NCI-H1092 (cell line): ENCODE measurements around the gene ABL2.
"Not testable (repeated sequence)": the region's sequence is repeated elsewhere in the genome, so short reads cannot be mapped to it uniquely, and the experiment has no call there.

Experiments
- DNase-seq: peaks from one replicate; lab custom pipeline; 2025; lab: John Stamatoyannopoulos, UW

ABL2 gene

DNA sequence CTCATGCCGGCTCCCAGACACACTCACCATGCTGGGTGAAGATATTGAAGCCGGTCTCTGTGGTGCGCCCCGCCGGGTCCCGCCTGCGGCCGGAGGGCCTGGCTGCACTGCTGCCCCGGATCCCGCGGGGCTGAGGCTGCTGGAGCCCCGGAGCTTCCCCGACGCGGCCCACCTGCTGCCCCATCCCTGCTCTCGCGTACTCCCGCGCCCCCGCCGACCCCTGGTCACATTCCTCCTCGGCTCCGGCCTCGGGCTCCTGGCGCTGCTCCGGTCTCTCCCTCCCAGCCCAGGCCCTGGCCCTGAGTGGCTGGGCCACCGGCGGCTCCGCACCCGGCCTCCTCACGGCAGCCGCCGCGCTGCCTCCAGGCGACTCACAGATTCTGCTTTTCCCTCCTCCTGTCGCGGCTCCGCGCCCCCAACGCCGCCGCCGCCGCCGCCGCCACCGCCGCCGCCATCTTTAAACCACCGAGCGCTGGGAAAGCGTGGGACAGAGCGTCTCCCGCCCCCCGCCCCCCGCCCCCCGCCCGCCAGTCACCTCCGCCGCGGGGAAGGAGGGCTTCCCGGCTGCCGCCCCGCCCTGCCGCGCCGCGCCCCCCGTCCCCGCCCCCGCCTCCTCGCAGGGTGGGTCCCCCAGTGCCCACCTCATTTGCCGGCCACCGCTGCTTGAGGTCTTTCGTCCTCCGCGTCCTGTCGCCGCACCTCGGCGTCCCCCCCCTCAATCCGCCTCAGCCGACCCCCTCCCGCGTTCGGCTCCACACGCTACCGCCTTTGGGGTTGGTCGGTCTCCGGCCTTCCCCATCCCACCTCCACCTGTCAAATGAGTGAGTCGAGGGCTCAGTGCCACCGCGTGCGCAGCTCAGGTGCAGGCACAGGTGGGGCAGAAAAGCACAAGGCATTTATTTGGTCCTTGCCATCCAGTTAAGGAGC is at the start of gene ABL2:
Gene ABL2, minus strand, starts transcription at position 464 of the 927 bp plus-strand sequence. Its CDS starts 280 bp downstream, at position 184.
- peak; percentile 58 for DNase-seq

DNA sequence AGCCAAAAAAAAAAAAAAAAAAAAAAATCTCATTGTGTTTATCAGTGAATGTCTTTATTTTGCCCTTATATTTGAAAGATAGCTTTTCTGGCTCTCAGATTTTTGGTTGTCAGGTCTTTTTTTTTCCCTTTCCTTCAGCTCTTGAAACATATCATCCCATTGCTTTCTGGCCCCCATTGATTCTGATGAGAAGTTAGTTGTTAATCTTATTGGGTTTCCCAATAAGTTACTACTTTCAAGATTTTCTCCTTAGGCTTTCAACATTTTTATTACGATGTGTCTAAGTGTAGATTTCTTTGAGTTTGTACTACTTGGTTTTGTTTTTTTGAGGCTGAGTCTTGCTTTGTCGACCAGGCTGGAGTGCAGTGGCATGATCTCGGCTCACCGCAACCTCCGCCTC is 49.4 kb upstream of the ABL2 start:
- DNase-seq, result no peak

DNA sequence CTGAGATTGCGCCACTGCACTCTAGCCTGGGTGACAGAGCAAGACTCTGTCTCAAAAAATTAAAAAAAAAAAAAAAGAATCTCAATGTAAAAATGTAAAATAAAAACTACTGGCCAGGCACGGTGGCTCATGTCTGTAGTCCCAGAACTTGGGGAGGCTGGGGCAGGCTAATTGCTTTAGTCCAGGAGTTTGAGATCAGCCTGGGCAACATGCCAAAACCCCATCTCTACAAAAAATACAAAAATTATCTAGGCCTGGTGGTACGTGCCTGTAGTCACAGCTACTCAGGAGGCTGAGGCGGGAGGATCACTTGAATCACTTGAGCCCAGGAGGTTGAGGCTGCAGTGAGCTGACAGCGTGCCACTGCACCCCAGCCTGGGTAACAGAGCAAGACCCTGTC is 44.9 kb upstream of the ABL2 start:
- DNase-seq, result not testable (repeated sequence)

DNA sequence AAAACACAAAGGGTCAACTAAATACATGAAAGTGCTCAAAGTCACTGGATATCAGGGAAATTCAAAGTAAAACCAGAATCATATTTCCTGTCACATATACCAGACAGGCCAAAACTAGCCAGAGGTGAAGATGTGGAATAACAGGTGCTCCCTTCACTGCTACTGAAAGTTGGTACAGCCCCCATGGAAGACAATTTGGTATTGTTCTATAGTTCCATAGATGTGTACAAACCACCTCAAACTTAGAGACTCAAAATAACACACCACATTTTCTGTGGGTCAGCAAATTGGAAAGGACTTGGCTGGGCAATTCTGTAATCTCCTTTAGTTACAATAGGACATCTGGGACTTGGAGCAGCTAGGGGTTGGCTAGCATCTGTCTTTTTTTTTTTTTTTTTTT is 39.6 kb upstream of the ABL2 start:
- no peak for DNase-seq

DNA sequence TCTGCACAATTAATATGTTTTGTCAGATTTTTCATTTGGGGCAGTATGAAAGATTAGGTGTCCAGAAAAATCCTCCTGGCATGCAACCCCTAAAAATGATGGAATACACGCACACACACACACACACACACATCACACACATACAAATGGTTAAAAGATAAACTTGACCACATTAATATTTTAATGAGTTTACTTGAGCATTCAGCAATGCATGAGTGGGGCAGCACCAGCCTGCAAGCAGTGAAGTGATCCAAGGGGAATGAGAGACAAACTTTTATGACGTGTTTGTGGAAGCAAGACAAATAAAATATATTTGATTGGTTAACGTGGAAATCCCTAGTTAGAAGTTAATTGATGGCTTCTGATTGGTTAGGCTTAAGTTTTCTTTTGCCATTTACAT is 35.0 kb upstream of the ABL2 start:
- no peak for DNase-seq

DNA sequence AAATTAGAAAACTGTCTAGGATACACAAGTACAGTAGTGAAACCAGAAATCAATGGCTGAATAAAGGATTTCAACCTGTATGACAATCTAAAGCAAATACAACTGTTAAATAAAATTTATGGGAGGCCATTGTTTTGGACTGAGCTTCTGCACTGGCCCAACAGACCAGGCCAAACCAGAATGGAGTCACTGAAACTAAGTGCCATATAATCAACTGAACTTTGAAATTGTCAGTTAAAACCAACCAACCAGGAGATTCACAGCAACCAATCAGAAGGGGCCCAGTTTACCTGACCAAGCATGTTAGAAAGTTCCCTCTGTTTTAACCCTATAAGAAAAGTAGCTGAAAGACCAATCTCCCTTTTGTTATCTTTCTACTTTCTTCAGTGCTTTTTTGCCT is 33.6 kb upstream of the ABL2 start:
- DNase-seq, result no peak

DNA sequence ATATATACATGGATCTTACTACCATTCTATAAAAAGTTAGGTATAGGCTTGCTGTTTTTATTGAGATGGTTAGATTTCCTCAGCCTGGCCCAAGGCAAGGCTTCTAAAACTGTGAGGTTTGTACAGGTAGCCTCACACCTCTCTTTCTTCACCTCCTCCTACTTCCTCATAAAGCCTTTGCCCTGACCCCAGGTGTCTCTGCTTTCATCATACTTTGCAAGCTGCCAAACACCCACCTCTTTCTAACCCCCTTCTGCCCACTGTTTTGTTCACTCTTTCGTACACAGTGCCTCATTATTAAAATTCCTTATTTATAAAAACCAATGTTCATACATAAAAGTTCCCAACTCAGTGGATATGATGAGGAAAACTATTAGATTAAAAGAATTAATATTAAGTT is 32.7 kb upstream of the ABL2 start:
- DNase-seq, result no peak

DNA sequence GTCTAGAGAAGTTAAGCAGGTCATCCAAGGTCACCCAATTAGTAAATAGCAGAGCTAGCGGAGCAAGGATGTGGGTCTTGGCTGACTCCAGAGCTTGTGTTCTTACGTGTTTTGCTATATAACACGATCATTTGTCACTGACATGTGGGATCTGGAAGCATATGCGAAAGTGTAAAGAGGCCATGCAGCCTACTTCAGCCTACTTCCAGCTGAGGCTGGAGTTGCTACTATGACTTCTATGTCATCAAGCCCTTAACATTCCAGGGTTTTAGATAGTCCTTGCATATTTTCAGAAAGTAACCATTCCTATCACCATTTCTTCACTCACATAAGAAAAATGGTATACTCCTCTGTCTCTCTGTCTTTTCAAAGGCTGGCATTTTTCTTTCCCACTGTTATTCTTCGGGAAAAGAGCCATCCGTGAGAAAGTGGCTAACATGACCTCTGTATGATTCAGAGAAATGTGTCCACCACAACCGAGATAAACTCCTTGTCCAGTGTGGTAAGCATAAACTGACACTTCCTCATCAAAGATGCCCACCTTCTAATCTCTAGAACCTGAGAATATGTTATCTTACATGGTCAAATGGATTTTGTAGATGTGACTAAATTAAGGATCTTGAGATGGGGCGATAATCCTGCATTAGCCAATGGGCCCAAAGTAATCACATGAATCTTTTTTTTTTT is 24.0 kb upstream of the ABL2 start:
- no peak for DNase-seq

DNA sequence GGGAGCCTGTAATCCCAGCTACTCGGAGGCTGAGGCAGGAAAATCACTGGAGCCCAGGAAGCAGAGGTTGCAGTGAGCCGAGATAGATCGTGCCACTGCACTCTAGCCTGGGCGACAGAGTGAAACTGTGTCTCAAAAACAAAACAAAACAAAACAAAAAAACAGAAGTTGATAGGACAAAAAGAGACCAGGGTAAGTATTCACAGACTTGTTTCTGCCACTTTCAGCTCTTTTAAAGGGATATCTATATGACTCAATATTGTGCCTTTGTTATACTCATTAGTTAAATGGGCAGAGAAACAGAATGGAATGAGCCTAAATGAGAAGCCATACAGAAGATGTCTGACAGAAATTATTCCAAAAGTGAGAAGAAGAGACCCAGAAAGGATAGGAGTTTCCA is 23.1 kb upstream of the ABL2 start:
- no peak for DNase-seq

DNA sequence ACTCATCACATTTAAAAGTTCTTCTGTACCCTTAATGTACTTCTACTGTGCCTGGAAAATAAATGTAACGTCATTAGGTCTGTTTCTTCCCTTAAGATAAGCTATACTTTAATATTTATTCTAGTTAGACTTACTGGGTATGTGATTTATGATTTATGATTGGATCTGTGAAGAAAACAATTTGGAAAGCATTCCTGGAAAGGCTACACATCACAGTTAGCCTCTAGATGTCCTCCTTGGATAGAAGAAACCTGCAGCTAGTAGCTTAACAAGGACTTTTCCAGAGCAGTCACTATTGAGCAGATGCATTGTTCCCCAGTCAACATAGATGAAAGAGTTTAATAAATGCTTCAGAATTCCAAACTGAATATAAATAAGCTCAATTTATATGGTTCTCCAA is 22.2 kb upstream of the ABL2 start:
- DNase-seq, result peak; percentile 4

DNA sequence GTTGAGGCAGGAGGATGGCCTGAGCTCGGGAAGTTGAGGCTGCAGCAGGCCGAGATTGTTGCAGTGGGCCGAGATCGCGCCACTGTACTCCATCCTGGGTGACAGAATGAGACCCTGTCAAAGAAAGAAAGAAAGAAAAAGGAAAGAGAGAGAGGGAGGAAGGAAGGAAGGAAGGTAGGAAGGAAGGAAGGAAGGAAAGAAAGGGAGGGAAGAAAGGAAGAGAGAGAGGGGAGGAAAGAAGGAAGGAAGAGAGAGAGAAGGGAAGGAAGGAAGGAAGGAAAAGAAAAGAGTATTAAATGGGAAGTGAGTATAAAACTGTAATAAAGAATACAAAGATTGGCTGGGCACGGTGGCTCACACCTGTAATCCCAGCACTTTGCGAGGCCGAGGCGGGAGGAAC is 18.4 kb upstream of the ABL2 start:
- DNase-seq, result no peak

DNA sequence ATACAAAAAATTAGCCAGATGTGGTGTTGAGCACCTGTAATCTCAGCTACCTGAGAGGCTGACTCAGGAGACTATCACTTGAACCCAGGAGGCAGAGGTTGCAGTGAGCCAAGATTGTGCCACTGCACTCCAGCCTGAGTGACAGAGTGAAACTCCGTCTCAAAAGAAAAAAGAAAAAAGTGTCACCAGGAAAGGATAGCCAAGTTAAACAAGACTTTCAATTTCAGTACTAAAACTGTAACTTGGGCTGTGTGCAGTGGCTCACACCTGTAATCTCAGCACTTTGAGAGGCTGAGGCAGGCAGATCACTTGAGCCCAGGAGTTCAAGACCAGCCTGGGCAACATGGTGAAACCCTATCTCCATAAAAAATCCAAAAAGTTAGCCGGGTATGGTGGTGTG is 15.9 kb upstream of the ABL2 start:
- DNase-seq, result not testable (repeated sequence)

DNA sequence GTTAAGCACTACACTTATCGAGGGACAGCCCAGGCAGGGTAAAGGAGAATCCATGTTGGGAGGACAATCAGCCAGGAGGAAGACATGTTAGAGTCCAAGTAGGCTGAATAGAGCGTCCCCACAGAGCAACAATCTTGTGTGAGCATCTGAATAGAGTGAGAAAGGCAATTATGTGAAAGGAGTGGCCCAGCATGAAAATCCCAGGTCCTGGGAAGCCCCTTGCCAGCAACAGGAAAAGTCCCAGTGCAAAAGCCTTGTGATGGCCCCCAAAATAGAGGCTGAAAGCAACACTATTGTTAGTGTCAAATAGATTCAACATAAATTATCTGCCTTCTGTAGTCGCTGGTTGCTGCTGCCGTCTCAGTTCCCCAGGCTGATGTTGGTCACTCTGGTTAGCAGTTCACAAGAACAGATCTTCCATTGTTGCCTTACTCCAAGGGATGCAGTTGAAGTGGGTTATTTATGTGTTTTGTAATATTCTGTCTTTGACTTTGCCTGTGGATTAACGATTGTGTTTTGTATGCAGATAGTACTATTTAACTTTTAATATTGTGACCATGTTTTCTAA is 12.1 kb upstream of the ABL2 start:
- no peak for DNase-seq

DNA sequence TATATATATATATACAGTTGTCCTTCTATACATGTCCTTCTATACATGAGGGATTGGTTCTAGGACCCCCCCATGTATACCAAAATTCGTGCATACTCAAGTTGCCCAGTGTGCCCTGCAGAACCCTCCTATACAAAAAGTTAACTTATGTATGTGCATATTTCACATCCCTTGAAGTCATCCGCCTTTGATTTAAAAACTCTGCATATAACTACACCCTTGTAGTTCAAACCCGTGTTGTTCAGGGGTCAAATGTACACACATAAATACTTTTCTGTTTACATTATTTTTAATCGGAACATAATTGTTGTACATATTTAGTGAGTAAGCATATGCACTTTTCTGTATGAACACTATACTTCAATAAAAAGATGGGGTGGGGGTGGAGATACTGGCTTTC is 7.7 kb upstream of the ABL2 start:
- no peak for DNase-seq

DNA sequence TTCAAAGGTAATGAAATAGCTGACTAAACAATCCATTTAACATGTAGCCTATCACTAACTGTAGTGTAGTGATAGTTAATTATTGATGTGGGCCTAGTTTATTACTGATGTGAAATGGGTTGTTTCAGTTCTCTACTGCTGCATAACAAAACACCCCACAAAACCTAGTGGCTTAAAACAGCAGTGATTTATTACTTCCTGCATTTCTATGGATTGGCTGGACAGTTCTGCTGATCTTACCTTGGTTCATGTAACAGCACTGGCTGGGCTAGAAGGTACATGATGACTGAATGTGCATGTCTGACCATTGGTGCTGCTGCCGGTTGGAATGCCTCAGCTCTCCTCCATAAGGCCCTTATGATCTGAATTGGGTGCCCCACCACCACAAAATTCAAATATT is 5.4 kb upstream of the ABL2 start:
- no peak for DNase-seq

DNA sequence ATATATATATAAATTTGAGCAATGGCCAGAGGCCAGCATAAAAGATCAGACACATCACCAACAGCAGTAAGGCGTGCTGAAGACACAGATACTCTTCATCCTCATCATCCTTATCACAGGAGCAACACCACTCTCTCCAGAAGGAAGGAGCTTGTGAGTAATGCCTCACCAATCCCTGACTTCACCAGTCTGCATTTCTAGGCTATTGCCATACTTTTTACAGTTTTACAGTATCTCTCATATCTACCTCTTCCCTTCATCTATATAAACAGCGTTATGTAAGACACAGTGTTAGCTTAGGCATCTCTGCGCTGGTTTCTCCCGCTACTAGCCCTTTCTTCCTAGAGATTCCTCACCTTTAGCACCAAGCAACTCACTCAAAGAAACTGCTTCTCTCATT is 2.4 kb upstream of the ABL2 start:
- no peak for DNase-seq

DNA sequence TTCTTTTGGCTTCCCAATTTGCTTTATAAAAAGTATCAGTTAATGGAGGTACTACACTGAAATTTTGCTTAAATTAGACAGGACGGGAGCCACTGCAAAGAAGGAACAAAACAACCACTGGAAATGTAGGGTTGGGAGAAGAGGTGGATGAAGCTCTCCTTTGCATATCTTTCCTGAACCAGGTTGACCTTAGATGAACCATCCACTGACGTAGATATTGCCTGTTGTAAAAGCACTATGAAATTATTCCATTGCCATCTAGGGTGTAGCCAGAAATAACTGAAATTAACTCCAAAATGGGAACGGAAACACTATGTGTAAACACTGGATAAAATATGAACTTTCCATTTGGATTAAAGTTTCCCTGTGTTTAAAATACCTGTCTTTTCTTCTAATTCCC is 1.2 kb upstream of the ABL2 start:
- no peak for DNase-seq

DNA sequence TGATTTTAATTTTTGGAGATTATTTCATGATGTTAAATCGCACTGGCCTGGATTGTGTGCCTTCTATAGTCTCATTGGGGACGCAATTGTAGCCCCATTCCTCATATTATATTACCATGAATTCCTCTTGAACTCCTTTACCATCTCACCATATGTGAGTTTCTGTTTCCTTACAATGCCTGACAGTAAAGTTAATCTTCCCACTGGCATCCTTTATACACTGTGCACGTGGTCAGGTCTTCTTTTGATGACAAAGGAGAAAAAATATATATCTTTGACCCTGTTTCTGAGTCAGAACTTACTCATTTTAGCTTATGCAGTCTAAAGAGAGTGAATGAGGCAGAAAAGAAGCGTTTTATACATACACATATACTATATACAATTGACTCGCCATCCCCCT is 774 bp upstream of the ABL2 start:
- DNase-seq, result no peak

DNA sequence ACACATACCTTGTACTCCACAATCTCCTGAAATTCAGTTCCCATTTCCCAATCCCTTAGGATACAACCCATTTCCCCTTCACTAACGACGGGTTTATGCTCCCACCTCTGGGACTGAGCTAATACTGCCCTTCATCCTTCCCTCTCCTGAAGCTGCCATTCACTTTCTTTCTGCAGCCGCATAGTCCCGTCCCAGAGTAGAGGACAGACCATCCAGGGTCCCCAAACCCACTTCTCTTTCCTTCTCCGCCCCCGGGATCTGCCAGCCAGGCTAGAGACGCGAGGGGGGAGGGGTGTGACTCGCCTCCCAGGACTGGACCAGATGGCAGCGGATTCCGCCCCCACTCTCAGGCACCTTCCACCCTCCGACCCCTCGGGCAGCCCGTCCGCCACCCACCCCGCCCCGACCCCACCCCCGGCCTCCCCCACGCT is 679 bp downstream of the ABL2 start:
- no peak for DNase-seq

DNA sequence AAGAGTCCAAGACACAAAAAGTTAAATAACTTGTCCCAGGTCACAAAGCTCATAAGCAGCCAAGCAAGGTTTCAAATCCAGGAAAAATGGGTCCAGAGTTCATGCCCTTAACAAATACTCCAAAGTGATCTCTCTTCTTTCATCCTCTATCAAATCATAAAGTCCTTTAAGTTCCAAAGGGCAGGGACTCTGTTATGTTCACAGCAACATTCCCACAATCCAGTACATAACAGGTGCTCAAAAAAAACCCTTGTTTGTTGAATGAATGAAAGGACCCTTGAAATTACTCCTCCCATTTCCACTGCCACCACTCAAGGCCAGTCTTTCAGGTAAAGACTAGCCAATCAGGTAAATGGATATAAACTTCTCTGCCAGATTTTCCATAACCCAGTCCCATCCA is 2.7 kb downstream of the ABL2 start:
- no peak for DNase-seq

DNA sequence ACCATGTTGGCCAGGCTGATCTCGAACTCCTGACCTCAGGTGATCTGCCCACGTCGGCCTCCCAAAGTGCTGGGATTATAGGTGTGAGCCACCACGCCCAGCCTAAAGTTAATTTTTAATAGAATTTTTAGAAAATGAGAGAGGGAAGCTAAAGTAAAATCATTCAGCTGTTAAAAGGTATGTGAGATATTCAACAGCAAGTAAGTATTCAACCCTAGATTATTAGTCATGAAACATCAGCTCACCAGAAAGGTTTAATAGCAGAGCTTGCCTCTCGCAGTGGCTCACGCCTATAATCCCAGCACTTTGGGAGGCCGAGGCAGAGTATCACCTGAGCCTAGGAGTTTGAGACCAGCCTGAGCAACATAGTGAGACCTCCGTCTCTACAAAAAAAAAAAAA is 5.0 kb downstream of the ABL2 start:
- DNase-seq, result not testable (repeated sequence)

DNA sequence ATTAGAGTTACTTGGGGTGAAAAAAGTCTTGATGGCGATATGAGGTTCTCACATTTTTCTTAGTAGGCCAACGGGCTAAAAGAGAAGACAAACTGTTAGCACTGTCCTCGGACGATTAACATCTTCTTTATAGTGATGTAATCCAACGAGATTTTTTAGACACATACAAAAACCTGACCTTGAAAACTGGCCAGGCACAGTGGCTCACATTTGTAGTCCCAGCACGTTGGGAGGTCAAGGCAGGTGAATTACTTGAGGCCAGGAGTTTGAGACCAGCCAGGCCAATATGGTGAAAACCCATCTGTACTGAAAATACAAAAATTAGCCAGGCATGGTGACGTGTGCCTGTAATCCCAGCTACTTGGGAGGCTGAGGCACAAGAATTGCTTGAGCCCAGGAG is 8.4 kb downstream of the ABL2 start:
- DNase-seq, result not testable (repeated sequence)

DNA sequence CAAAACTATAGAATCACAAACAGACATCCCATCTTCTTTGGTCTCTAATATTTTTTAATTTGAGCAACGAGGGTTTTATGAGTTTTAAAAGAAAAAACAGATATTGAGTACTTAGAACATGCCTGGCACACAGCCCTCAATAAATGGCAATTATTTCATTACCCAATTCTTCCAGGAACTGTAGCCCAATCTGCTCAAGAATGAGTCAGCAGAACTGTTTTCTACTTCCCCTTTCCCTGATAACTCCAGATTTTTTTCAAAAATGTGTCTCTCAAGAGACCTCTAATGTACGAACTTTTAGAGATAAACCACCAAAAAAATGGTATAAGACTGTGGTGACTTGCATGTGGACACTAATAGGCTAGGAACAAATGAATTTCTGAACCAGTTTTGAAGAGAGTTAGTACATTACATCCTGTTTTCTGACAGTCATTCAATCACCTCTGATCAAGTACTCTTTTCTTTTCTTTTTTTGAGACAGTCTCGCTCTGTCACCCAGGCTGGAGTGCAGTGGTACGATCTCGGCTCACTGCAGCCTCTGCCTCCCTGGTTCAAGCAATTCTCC is 11.5 kb downstream of the ABL2 start:
- no peak for DNase-seq
